NT2/D1 (cell line): ENCODE data around the gene C2CD3.

ENCODE experiments used
- DNase-seq: peaks from one replicate; pipeline ENCODE4 v3.0.0-alpha.2; 2011; ENCODE audit warnings: low read depth, low spot score
- H3K27me3 ChIP-seq: 2 replicates; pipeline ENCODE4 v1.6.0; 2011; ENCODE audit warnings: mild to moderate bottlenecking; ENCODE audit not compliant: insufficient read length, insufficient read depth
- H3K36me3 ChIP-seq: 2 replicates; pipeline ENCODE4 v1.6.1; 2011; ENCODE audit warnings: mild to moderate bottlenecking, low read length, mixed read lengths; ENCODE audit not compliant: insufficient read depth, insufficient read length
- H3K4me1 ChIP-seq: 2 replicates; pipeline ENCODE4 v1.5.1; 2011; ENCODE audit not compliant: insufficient read depth, insufficient read length
- H3K4me3 ChIP-seq: 2 replicates; pipeline ENCODE4 v1.5.1; 2011; ENCODE audit warnings: low read depth; ENCODE audit not compliant: insufficient read length
- H3K9ac ChIP-seq: 2 replicates; pipeline ENCODE4 v1.6.0; 2011; ENCODE audit warnings: low read depth; ENCODE audit not compliant: insufficient read length
- H3K9me3 ChIP-seq: 2 replicates; pipeline ENCODE4 v1.5.1; 2011; ENCODE audit warnings: mild to moderate bottlenecking, low read length; ENCODE audit not compliant: insufficient read depth
- SUZ12 ChIP-seq: IDR thresholded peaks from 2 replicates; pipeline ENCODE4 v1.6.1; 2011; ENCODE audit not compliant: insufficient read length, insufficient read depth; ENCODE audit errors: extremely low read depth
- YY1 ChIP-seq: IDR thresholded peaks from 2 replicates; pipeline ENCODE4 v1.6.1; 2011; ENCODE audit not compliant: insufficient read length, insufficient read depth
- ZNF274 ChIP-seq: IDR thresholded peaks from 2 replicates; pipeline ENCODE4 v1.6.1; 2011; ENCODE audit warnings: mild to moderate bottlenecking, low read depth, low read length

Gene C2CD3

DNA sequence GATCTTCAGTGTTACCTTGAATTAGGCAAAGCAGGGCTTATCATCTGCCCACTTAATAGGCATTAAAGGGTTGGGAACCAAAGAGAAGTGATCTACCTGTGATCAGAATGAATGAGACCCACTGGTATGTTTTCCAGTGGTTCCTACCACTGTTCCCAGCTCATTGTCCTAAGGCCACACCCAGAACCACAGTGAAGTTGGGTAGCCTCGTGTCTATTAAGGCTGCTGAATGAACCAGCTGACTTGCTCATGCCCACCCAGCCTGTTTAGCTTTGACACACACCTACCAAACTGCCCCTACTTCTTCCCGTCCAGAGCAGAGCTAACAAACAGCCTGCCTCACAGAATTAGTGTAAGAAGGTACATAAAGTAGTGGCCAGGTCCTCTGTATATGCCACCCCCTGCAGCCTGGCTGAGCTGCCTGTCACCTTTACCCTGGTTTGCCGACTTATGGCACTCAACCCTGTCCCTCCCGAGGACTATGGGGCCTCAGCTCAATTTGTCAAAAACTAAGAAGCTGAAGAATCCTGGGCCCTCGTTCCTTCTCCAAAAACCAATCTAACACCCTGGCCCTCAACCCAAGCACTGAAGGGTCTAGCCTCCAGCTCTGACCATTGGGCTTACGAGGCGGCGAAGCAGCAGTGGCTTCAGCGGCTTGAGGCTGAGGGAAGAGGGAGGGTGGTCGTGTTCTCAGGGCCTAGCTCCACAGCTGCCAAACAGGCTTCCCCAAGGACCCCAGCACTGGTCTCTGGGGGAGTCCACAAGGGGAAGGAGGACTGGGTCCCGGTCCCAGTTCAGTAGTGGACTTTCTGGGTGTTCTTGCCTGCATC lies 198.0 kb downstream of the C2CD3 start:
- no peak overlapping the region for H3K9ac ChIP-seq
- H3K4me3 ChIP-seq, result no peak overlapping the region
- H3K36me3 ChIP-seq, result peaks cover 44% of the 10 kb centered on the region
- no peaks in the 10 kb centered on the region for H3K9me3 ChIP-seq
- TF ChIP-seq SUZ12 (no peak), ZNF274 (no peak), YY1 (no peak)
- no peak for DNase-seq
- H3K27me3 ChIP-seq, result no peaks in the 10 kb centered on the region
- H3K4me1 ChIP-seq, result peaks cover 2% of the 10 kb centered on the region

DNA sequence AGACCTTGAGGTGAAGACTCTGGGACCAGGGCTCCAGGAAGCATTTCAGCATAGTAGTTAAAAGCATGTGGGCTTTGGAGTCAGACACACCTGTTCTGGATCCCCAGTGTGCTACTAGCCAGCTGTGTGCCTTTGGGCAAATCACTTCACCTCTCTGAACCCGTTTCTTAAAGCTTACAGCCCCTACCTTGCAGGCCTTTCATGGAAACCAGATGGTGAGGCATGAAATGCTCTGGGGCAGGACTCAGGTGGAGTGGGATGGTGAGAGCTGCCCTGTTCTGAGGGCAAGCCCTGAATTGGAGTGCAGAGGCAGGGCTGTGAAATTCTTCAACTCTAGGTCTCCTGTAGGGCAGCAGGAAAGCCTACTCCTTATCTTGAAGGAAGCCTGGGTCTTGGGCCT lies 198.6 kb downstream of the C2CD3 start:
- Histone ChIP-seq H3K36me3 (peaks cover 38% of the 10 kb centered on the region), H3K27me3 (no peaks in the 10 kb centered on the region), H3K9ac (no peak overlapping the region), H3K4me1 (peaks cover 2% of the 10 kb centered on the region), H3K4me3 (no peak overlapping the region), H3K9me3 (no peaks in the 10 kb centered on the region)
- DNase-seq, result no peak
- TF ChIP-seq ZNF274 (no peak), SUZ12 (no peak), YY1 (no peak)

DNA sequence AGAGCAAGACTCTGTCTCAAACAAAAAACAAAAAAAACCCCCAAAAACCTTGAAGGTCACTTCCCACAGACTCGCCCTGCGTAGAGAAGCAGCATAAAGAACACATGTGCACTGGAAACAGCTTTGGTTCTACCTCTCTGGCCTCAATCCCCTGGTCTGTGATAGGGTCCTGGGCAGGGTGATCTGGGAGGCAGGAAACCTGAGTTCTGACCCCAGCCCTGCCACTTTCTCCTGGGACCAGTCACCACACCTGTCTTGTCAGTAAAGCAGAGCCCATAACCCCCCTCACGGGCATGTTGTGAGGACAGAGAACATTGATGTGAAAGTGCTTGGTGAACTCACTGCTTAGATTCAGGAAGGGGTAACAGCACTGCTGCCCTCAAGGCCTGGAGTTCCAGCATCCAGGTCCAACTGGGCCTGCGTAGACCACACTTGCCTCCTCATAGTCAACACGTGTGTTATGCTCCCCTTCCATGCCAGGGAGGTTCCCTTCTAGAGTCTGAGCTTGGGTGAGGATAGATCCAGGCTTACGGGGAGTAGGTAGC lies 199.6 kb downstream of the C2CD3 start:
- Histone ChIP-seq H3K4me1 (peaks cover 2% of the 10 kb centered on the region), H3K4me3 (no peak overlapping the region), H3K27me3 (no peaks in the 10 kb centered on the region), H3K36me3 (peaks cover 29% of the 10 kb centered on the region), H3K9me3 (no peaks in the 10 kb centered on the region), H3K9ac (no peak overlapping the region)
- DNase-seq, result no peak
- TF ChIP-seq SUZ12 (no peak), YY1 (no peak), ZNF274 (no peak)

DNA sequence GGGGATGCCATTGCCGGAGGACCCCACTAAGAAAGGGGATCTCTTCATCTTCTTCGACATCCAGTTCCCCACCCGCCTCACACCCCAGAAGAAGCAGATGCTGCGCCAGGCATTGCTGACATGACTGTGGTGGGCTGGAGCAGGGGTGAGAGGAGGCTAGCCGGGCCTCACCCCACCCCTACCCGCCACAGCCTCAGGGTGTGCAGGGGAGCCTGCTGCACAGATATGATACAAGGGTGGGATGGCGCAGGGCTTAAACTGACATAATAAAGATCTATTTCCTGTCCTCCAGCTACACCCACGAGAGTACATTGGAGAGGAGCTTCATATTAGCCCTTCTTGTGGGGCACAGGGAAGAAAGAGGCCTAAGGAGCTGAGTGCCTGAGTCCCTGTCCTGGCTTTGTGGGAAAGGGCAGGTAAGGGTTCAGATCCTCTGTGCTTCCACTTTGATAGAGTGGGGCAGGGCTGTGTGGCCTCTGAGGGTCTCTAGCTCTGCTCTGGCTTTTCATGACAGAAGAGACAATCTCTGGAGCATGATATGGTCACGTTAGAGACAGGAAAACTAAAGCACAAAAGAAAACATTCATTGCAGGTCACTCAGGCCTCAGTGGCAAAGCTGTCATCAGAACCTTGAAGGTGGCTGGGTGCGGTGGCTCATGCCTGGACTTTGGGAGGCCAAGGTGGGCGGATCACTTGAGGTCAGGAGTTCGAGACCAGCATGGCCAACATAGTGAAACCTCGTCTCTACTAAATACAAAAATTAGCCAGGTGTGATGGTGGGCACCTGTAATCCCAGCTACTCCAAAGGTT lies 200.6 kb downstream of the C2CD3 start:
- Histone ChIP-seq H3K9ac (no peak overlapping the region), H3K27me3 (no peaks in the 10 kb centered on the region), H3K4me1 (peaks cover 2% of the 10 kb centered on the region), H3K36me3 (peaks cover 19% of the 10 kb centered on the region), H3K9me3 (no peaks in the 10 kb centered on the region), H3K4me3 (no peak overlapping the region)
- no peak for DNase-seq
- TF ChIP-seq SUZ12, result no peak
- no peak for TF ChIP-seq YY1
- TF ChIP-seq ZNF274, result no peak

DNA sequence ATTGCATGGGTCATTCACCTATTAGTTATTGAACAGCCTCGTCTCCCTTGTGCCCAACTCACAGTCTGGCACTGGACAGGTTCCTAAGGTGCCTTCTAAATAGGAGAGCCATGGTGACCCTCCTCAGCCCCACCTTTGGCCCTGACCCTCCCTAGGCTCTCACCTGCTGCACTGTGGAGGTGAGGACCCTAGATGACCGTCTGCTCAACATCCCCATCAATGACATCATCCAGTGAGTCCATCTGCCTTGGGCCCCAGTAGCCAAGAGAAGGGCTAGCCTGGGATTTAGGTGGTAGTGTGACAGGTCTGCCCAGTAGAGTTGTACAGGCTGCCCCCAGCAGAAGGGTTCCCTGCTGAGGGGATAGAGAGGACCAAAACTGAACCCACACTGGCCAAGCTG lies 201.7 kb downstream of the C2CD3 start:
- no peak overlapping the region for H3K4me3 ChIP-seq
- H3K4me1 ChIP-seq, result peaks cover 2% of the 10 kb centered on the region
- peaks cover 8% of the 10 kb centered on the region for H3K36me3 ChIP-seq
- H3K9ac ChIP-seq, result no peak overlapping the region
- no peaks in the 10 kb centered on the region for H3K27me3 ChIP-seq
- TF ChIP-seq YY1, result no peak
- no peak for TF ChIP-seq SUZ12
- no peak for TF ChIP-seq ZNF274
- DNase-seq, result no peak
- no peaks in the 10 kb centered on the region for H3K9me3 ChIP-seq

DNA sequence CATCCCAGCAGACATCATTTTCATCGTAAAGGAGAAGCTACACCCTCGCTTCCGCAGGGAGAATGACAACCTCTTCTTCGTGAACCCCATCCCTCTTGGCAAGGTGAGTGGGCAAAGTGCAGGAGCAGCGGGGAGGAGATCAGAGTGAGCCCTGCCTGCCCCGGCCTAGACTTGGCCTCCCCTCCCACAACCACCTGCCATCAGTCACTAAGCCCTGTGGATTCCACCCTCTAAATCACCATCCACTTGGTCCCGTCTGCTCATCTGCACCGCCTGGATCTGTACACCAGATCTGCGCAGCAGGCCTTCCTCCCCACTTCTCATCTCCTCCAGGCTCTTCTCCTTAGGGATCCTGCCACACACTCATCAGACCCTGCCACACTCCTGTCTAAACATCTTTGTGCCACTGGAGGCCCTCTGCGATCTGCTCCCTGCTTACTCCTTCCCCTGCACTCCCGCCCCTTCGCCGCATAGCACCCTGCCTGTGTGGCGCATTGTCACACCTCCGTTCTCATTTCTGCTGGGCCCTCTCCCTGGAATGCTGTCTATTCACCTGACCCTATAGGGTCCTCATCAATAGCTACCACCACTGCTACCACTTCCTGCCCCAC lies 202.3 kb downstream of the C2CD3 start:
- Histone ChIP-seq H3K36me3 (peaks cover 4% of the 10 kb centered on the region), H3K4me1 (peaks cover 2% of the 10 kb centered on the region), H3K9ac (no peak overlapping the region), H3K9me3 (no peaks in the 10 kb centered on the region), H3K27me3 (no peaks in the 10 kb centered on the region), H3K4me3 (no peak overlapping the region)
- TF ChIP-seq YY1 (no peak), ZNF274 (no peak), SUZ12 (no peak)
- DNase-seq, result no peak

DNA sequence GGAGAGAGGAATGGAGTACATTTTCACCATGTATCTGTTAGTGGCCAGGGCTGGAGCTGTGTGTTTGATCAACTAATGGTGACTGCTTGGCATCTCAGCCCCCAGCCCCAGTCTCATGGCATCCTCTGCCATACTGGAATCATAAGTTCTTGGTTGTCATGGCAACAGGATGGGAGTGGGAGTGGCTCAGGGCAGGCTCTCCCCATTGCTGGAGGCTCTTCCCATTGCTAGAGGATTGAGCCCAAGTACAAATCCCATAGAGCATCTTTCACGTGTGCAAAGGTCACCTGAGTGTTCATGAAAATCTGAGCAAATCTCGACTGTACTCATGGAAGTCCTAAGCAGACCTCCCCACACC lies 205.1 kb downstream of the C2CD3 start:
- Histone ChIP-seq H3K9ac (no peak overlapping the region), H3K36me3 (no peaks in the 10 kb centered on the region), H3K4me1 (peaks cover 2% of the 10 kb centered on the region), H3K27me3 (no peaks in the 10 kb centered on the region), H3K4me3 (no peak overlapping the region), H3K9me3 (0 out of 2 replicates have a peak, but pooled peaks cover 3% of the 10 kb centered on the region)
- no peak for DNase-seq
- TF ChIP-seq SUZ12, result no peak
- no peak for TF ChIP-seq ZNF274
- no peak for TF ChIP-seq YY1
